Measurements from ENCODE around the gene STEAP1B. TPM values are rescaled to one million over a fixed set of nuclear protein-coding genes. Genes with fewer than 3 reads are reported as not detected.

The STEAP1B gene
- total RNA-seq, 1 experiment from 2014 or later, result 0.27 TPM

DNA sequence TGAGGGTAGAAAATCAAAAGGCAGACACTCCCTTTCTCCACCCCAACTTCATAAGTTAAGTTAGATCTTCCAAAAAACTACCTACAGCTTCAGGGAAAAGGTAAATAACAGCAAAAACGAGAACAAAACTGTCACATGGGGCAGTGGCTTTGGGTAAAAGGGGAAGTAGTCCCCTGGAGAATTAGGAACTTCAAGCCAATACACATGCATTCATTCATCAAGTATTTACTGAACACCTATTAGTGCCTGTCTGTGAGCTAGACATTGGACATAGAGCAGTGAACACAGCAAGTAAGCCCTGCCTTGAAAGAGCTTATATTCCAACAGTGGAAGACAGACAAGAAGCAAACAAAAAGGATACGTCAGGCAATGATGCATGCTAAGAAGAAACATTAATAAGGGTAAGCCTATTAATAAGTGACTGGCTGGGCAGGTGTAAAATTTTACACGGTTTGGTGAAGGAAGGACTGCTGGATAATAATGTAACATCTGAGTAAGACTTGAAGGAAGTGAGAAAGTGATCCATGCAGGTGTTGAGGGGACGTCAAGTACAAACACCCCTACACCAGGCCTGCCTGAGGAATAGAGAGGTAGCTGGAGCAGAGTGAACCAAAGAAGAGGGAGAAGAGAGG, 73.4 kb downstream of the STEAP1B start:
- Histone ChIP-seq H3K4me3 (replicated peaks in 1 of 2; ENCODE audit: low read depth in 1 of 2, low read length in 2 of 2) (no peak overlapping the region), H2AFZ (ENCODE audit: low read depth, low read length, poor library complexity, severe bottlenecking) (no peak overlapping the region), H3K9me2 (ENCODE audit: insufficient read depth) (no peaks in the 10 kb centered on the region), H3K79me2 (ENCODE audit: insufficient read depth, low read length) (no peaks in the 10 kb centered on the region), H3K4me1 (ENCODE audit: control insufficient read depth in 1 of 2, insufficient read depth in 2 of 2, low read length in 2 of 2) (no peaks in the 10 kb centered on the region), H3K27ac (ENCODE audit: low read depth, low read length) (no peak overlapping the region), H3K9me3 (ENCODE audit: control insufficient read depth in 1 of 2, insufficient read depth in 1 of 2, low read depth in 1 of 2, low read length in 2 of 2) (no peaks in the 10 kb centered on the region), H3K27me3 (ENCODE audit: insufficient read depth, low read length) (no peaks in the 10 kb centered on the region), H4K20me1 (ENCODE audit: insufficient read depth) (no peaks in the 10 kb centered on the region), H3K9ac (ENCODE audit: low read length) (no peak overlapping the region), H3K4me2 (ENCODE audit: low read length) (no peak overlapping the region), H3K36me3 (ENCODE audit: control insufficient read depth in 1 of 2, insufficient read depth in 2 of 2, low read length in 2 of 2) (no peaks in the 10 kb centered on the region)
- intact Hi-C loops (cut with micrococcal nuclease), result no loop called here
- no TSS peak for BruUV-seq (replicated peaks)
- no peak for TF ChIP-seq POLR2AphosphoS5 (IDR thresholded peaks at IDR 0.05; ENCODE audit: low read depth, low read length)
- TF ChIP-seq EZH2 (IDR thresholded peaks at IDR 0.05), result no peak
- TF ChIP-seq SRF (IDR thresholded peaks at IDR 0.05; ENCODE audit: low read depth), result no peak
- TF ChIP-seq ZNF274 (IDR thresholded peaks at IDR 0.05; ENCODE audit: low read depth, low read length), result no peak
- no peak for TF ChIP-seq FOSL1 (IDR thresholded peaks at IDR 0.05; ENCODE audit: low read depth)
- TF ChIP-seq SIN3A (IDR thresholded peaks at IDR 0.05; ENCODE audit: low read depth), result no peak
- TF ChIP-seq SP1 (IDR thresholded peaks at IDR 0.05; ENCODE audit: low read depth), result no peak
- no peak for TF ChIP-seq ZFX (IDR thresholded peaks at IDR 0.05)
- no peak for TF ChIP-seq CEBPB (IDR thresholded peaks at IDR 0.05; ENCODE audit: low read depth)
- TF ChIP-seq EGR1 (IDR thresholded peaks at IDR 0.05; ENCODE audit: low read depth), result no peak
- TF ChIP-seq, protein P1, sequence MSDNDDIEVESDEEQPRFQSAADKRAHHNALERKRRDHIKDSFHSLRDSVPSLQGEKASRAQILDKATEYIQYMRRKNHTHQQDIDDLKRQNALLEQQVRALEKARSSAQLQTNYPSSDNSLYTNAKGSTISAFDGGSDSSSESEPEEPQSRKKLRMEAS (IDR thresholded peaks at IDR 0.05), result no peak
- TF ChIP-seq POLR2A (IDR thresholded peaks at IDR 0.05; ENCODE audit: borderline replicate concordance, extremely low read depth, insufficient read depth, insufficient read length), result no peak
- no peak for TF ChIP-seq CBX3 (IDR thresholded peaks at IDR 0.05; ENCODE audit: low read depth)
- TF ChIP-seq RAD21 (IDR thresholded peaks at IDR 0.05; ENCODE audit: low read depth), result no peak
- TF ChIP-seq YY1 (IDR thresholded peaks at IDR 0.05; ENCODE audit: extremely low read depth, insufficient replicate concordance, low read depth, low read length), result no peak
- ChIA-PET CTCF (no interaction called here), POLR2A (no interaction called here), RAD21 (ENCODE audit: low non-redundant PET in 1 of 2, low total read pairs in 2 of 2, uncharacterized antibody in 2 of 2, unreplicated experiment in 2 of 2) (no interaction called here)
- ATAC-seq (no peak), DNase-seq (ENCODE audit: low read depth, low spot score) (no peak)

All from HCT116 (cell line).